Measurements from ENCODE around the gene SETDB2.

SETDB2 gene

GRCh38 chr13:49538404-49538803 lies 94.3 kb downstream of the SETDB2 start:
- DNase-seq, result no peak

- no peak for DNase-seq
These were observed 95.2 kb downstream of the SETDB2 start for GRCh38 chr13:49539313-49539712.

- no peak for DNase-seq
These were observed 95.7 kb downstream of the SETDB2 start for GRCh38 chr13:49539746-49540145.

- DNase-seq, result no peak
These were observed 96.5 kb downstream of the SETDB2 start for GRCh38 chr13:49540552-49540951.

DNA sequence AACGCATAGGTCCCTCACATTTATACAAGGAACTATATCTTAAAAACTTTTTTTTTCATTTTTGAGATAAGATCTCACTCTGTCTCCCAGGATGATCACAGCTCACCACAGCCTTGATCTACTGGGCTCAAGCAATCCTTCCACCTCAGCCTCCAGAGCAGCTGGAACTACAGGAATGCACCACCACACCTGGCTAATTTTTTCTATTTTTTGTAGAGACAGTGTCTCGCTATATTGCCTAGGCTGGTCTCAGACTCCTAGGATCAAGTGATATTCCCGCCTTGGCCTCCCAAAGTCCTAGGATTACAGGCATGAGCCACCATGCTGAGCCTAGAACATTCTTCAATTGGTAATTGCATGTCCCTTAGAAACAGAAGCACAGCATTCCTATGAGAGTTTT lies 99.6 kb downstream of the SETDB2 start:
- DNase-seq, result no peak

All from CD4-positive, alpha-beta T cell treated with Interleukin-4 for 1 hour (primary cell).